HEK293 (cell line): ENCODE measurements around the gene CLASP2.

Source experiments
- RBAK ChIP-seq: fragments of 450-650 bp; formaldehyde crosslinking; IDR thresholded peaks from 2 replicates; pipeline ENCODE4 v1.5.1; 2016; ENCODE audit warnings: missing biosample characterization, missing genetic modification characterization
- SETDB1 ChIP-seq: IDR thresholded peaks from one replicate; pipeline ENCODE4 v1.6.1; 2017; ENCODE audit warnings: mild to moderate bottlenecking, low read length, moderate library complexity, mixed read lengths; ENCODE audit not compliant: insufficient read length
- ZNF138 ChIP-seq: fragments of 450-650 bp; formaldehyde crosslinking; IDR thresholded peaks from 2 replicates; pipeline ENCODE4 v1.5.1; 2016; ENCODE audit warnings: missing biosample characterization, missing genetic modification characterization, borderline replicate concordance
- ZNF146 ChIP-seq: fragments of 450-650 bp; formaldehyde crosslinking; IDR thresholded peaks from 2 replicates; pipeline ENCODE4 v1.5.1; 2016; ENCODE audit warnings: missing biosample characterization, missing genetic modification characterization
- ZNF184 ChIP-seq: fragments of 450-650 bp; IDR thresholded peaks from 2 replicates; pipeline ENCODE4 v1.5.1; 2018; ENCODE audit warnings: missing biosample characterization, mild to moderate bottlenecking, missing genetic modification characterization
- ZNF560 ChIP-seq: fragments of 450-650 bp; formaldehyde crosslinking; IDR thresholded peaks from 2 replicates; pipeline ENCODE4 v1.5.1; 2017; ENCODE audit warnings: missing biosample characterization, missing genetic modification characterization, borderline replicate concordance
- ZNF670 ChIP-seq: fragments of 450-650 bp; formaldehyde crosslinking; IDR thresholded peaks from 2 replicates; pipeline ENCODE4 v1.5.1; 2016; ENCODE audit warnings: missing biosample characterization, missing genetic modification characterization, low read depth
- TF ChIP-seq, protein P1 (sequence below): fragments of 450-650 bp; formaldehyde crosslinking; IDR thresholded peaks from 2 replicates; pipeline ENCODE4 v1.5.1; 2016; ENCODE audit warnings: missing biosample characterization, missing genetic modification characterization

DNA sequence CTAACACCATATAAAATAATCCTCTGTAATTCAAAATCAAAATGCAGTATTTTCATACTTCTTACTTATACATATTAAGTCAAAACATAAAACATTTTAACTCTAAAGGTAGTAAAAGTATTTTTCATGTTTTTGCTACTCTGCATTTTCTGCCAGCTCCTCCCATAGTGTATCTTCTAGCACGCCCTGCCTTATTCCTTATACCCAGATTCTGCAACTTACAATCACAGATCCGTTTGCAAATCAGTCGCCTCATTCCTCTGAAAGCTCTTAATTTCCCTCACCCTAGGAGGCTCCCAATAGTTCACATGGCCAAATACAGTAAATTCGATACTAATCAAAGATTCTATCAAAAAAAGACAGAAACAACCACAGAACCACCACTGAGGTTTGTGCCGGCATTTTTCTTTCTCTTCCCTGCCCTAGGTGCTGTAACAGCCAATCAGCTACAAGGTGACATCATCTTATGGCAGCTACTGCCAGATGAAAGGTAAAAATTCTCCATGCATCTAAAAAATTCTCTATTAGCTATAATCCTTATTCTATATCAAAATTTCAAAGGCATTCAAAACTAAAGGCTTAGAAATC lies 72.9 kb downstream of the CLASP2 start:
- no peak for TF ChIP-seq ZNF146 (tag by site-specific recombination)
- TF ChIP-seq, protein P1, sequence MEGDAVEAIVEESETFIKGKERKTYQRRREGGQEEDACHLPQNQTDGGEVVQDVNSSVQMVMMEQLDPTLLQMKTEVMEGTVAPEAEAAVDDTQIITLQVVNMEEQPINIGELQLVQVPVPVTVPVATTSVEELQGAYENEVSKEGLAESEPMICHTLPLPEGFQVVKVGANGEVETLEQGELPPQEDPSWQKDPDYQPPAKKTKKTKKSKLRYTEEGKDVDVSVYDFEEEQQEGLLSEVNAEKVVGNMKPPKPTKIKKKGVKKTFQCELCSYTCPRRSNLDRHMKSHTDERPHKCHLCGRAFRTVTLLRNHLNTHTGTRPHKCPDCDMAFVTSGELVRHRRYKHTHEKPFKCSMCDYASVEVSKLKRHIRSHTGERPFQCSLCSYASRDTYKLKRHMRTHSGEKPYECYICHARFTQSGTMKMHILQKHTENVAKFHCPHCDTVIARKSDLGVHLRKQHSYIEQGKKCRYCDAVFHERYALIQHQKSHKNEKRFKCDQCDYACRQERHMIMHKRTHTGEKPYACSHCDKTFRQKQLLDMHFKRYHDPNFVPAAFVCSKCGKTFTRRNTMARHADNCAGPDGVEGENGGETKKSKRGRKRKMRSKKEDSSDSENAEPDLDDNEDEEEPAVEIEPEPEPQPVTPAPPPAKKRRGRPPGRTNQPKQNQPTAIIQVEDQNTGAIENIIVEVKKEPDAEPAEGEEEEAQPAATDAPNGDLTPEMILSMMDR (tag by site-specific recombination): no peak
- TF ChIP-seq ZNF184: no peak
- TF ChIP-seq ZNF670 (tag by site-specific recombination): no peak
- TF ChIP-seq RBAK (tag by site-specific recombination): no peak
- no peak for TF ChIP-seq SETDB1
- no peak for TF ChIP-seq ZNF560 (tag by site-specific recombination)
- TF ChIP-seq ZNF138 (tag by site-specific recombination): no peak
